OCI-LY1 (cell line): ENCODE data around the gene ROCK2.

ENCODE experiments used
- H2AFZ ChIP-seq: fragments of 200-600 bp; sonication (generic), shearing (Covaris generic); 2 replicates; pipeline ENCODE4 v1.6.0; 2014; ENCODE audit warnings: antibody characterized with exemption, mild to moderate bottlenecking, low read length
- H3F3A ChIP-seq: fragments of 200-600 bp; sonication (generic), shearing (Covaris generic); 2 replicates; pipeline ENCODE4 v1.6.0; 2014; ENCODE audit warnings: mild to moderate bottlenecking, antibody characterized with exemption, low read length, moderate library complexity; ENCODE audit not compliant: insufficient read depth
- H3K27ac ChIP-seq: fragments of 200-600 bp; sonication (generic); 2 replicates; pipeline ENCODE4 v1.5.1; 2014; ENCODE audit warnings: low read length, mixed run types, mild to moderate bottlenecking, low read depth; ENCODE audit not compliant: poor library complexity, severe bottlenecking
- H3K27me3 ChIP-seq: fragments of 200-600 bp; sonication (generic); 2 replicates; pipeline ENCODE4 v1.6.0; 2014; ENCODE audit warnings: antibody characterized with exemption, mild to moderate bottlenecking, low read length, moderate library complexity; ENCODE audit not compliant: insufficient read depth
- H3K36me3 ChIP-seq: fragments of 200-600 bp; sonication (generic); 2 replicates; pipeline ENCODE4 v1.6.1; 2014; ENCODE audit warnings: mild to moderate bottlenecking, antibody characterized with exemption, low read length, moderate library complexity, mixed read lengths; ENCODE audit not compliant: insufficient read depth
- H3K4me1 ChIP-seq: fragments of 200-600 bp; sonication (generic); 2 replicates; pipeline ENCODE4 v1.5.1; 2014; ENCODE audit warnings: mild to moderate bottlenecking, low read length, moderate library complexity; ENCODE audit not compliant: insufficient read depth, severe bottlenecking
- H3K4me2 ChIP-seq: fragments of 200-600 bp; sonication (generic), shearing (Covaris generic); 2 replicates; pipeline ENCODE4 v1.6.1; 2014; ENCODE audit warnings: low read length
- H3K4me3 ChIP-seq: fragments of 200-600 bp; sonication (generic); 2 replicates; pipeline ENCODE4 v1.5.1; 2014; ENCODE audit warnings: low read length, low read depth, mild to moderate bottlenecking, mixed read lengths; ENCODE audit not compliant: poor library complexity, severe bottlenecking
- H3K79me2 ChIP-seq: fragments of 200-600 bp; shearing (Covaris generic); 2 replicates; pipeline ENCODE4 v1.6.1; 2016; ENCODE audit warnings: mixed run types, low read length, mixed read lengths; ENCODE audit not compliant: insufficient read depth
- H3K9ac ChIP-seq: fragments of 200-600 bp; sonication (generic), shearing (Covaris generic); 2 replicates; pipeline ENCODE4 v1.6.1; 2014; ENCODE audit warnings: mild to moderate bottlenecking, low read length, mixed read lengths
- H3K9me2 ChIP-seq: fragments of 200-600 bp; sonication (generic), shearing (Covaris generic); 2 replicates; pipeline ENCODE4 v1.6.1; 2014; ENCODE audit warnings: low read depth, mild to moderate bottlenecking, low read length, mixed read lengths
- H3K9me3 ChIP-seq: fragments of 200-600 bp; shearing (Covaris generic); 2 replicates; pipeline ENCODE4 v1.6.1; 2014; ENCODE audit warnings: low read length, mixed read lengths
- H4K20me1 ChIP-seq: fragments of 200-600 bp; sonication (generic), shearing (Covaris generic); 2 replicates; pipeline ENCODE4 v1.6.0; 2016; ENCODE audit warnings: mild to moderate bottlenecking, low read length; ENCODE audit not compliant: insufficient read depth
- CTCF ChIP-seq: fragments of 200-600 bp; sonication (generic), shearing (Covaris generic); IDR thresholded peaks from 2 replicates; pipeline ENCODE4 v1.5.1; 2017; ENCODE audit warnings: mild to moderate bottlenecking, antibody characterized with exemption, low read length, moderate library complexity, mixed read lengths
- EZH2 ChIP-seq: fragments of 200-600 bp; sonication (generic), shearing (Covaris generic); IDR thresholded peaks from 2 replicates; pipeline ENCODE4 v1.8.0; 2017; ENCODE audit warnings: borderline replicate concordance, mixed run types, mild to moderate bottlenecking, antibody characterized with exemption, low read length, moderate library complexity, mixed read lengths

Gene ROCK2

GRCh38 chr2:11160256-11160655 lies 184.2 kb downstream of the ROCK2 start:
- TF ChIP-seq EZH2 (no peak), CTCF (no peak)
- Histone ChIP-seq H3K9me3 (no peaks in the 10 kb centered on the region), H3K4me1 (peaks cover 7% of the 10 kb centered on the region), H3K4me2 (no peak overlapping the region), H3K36me3 (no peaks in the 10 kb centered on the region), H2AFZ (no peak overlapping the region), H3K9me2 (no peaks in the 10 kb centered on the region), H3K4me3 (no peak overlapping the region), H3K79me2 (no peaks in the 10 kb centered on the region), H3K27ac (no peak overlapping the region), H3K27me3 (no peaks in the 10 kb centered on the region), H3F3A (no peaks in the 10 kb centered on the region), H3K9ac (no peak overlapping the region), H4K20me1 (no peaks in the 10 kb centered on the region)

- no peaks in the 10 kb centered on the region for H3K79me2 ChIP-seq
- H3K9me3 ChIP-seq, result no peaks in the 10 kb centered on the region
- no peak overlapping the region for H3K4me2 ChIP-seq
- no peak overlapping the region for H3K27ac ChIP-seq
- H3K9ac ChIP-seq, result no peak overlapping the region
- H4K20me1 ChIP-seq, result no peaks in the 10 kb centered on the region
- H3F3A ChIP-seq, result no peaks in the 10 kb centered on the region
- no peaks in the 10 kb centered on the region for H3K36me3 ChIP-seq
- no peaks in the 10 kb centered on the region for H3K9me2 ChIP-seq
- no peak overlapping the region for H3K4me3 ChIP-seq
- peaks cover 8% of the 10 kb centered on the region for H3K4me1 ChIP-seq
- TF ChIP-seq CTCF, result no peak
- TF ChIP-seq EZH2, result no peak
- H2AFZ ChIP-seq, result no peak overlapping the region
- no peaks in the 10 kb centered on the region for H3K27me3 ChIP-seq
These were observed 184.8 kb downstream of the ROCK2 start for GRCh38 chr2:11159574-11160170.

- Histone ChIP-seq H3K27me3 (no peaks in the 10 kb centered on the region), H3K79me2 (no peaks in the 10 kb centered on the region), H2AFZ (no peak overlapping the region), H3K36me3 (no peaks in the 10 kb centered on the region), H4K20me1 (no peaks in the 10 kb centered on the region), H3K4me3 (no peak overlapping the region), H3K9me2 (no peaks in the 10 kb centered on the region), H3K4me1 (peaks cover 14% of the 10 kb centered on the region), H3K4me2 (no peak overlapping the region), H3F3A (no peaks in the 10 kb centered on the region), H3K9ac (no peak overlapping the region), H3K27ac (no peak overlapping the region), H3K9me3 (no peaks in the 10 kb centered on the region)
- no peak for TF ChIP-seq EZH2
- no peak for TF ChIP-seq CTCF
These were observed 185.4 kb downstream of the ROCK2 start for GRCh38 chr2:11158916-11159573.
